ENCODE results near the gene PARD6G.

The PARD6G gene

DNA sequence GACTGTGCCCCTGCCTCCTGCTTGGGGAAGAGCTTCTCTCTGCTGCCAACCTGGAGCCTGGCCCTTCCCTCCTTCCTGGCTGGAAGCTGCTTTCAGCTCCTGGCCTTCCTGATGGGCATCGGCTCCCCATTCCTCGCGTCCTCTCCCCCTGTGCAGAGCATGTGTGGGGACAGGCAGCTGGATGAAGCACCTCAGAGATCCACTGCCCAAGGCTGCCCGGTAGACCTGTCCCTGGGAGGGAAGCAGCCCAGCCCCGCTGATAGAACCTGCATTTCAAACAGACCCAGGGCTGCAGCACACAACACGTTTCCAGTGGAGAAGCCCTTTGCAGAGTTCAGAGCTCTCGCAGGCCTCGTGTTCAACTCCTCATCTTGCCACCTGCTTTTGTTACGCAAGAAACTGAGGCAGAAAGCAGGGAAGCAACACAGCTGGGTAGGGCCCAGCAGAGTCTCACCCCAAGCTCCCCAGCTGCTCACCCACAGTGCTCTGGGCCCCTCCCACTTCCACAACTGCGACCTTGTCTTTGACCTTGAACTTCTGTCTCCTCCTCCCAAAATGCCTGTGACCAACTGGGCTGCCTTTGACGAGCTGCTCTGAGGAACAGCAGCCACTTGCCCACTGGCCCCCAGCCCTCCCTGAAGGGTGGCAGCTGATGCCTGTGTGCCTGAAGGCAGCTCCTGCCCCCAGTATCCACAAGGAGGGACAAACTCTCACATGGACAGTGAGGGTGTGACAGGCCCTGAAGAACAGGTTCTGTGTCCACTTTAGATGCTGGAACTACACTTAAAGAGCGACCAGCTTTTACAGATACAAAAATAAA lies 65.5 kb downstream of the PARD6G start:
- Histone ChIP-seq H3K9me3 (ENCODE audit: control insufficient read depth in 1 of 2, low read length in 2 of 2) (peaks cover 0 to 4% of the 10 kb centered on the region in 2 donors), H3K27me3 (ENCODE audit: control insufficient read depth in 1 of 2, insufficient read depth in 2 of 2, low read length in 2 of 2) (no peaks in the 10 kb centered on the region), H3K4me3 (ENCODE audit: low read depth in 1 of 2, low read length in 2 of 2) (no peak overlapping the region), H3K36me3 (ENCODE audit: control insufficient read depth in 1 of 2, insufficient read depth in 2 of 2, low read length in 2 of 2) (no peaks in the 10 kb centered on the region), H3K4me1 (ENCODE audit: control insufficient read depth in 1 of 2, insufficient read depth in 2 of 2, low read length in 2 of 2) (no peaks in the 10 kb centered on the region), H3K27ac (ENCODE audit: low read depth, low read length) (no peak overlapping the region), H3K9ac (ENCODE audit: low read depth in 1 of 2, low read length in 2 of 2) (no peak overlapping the region)

DNA sequence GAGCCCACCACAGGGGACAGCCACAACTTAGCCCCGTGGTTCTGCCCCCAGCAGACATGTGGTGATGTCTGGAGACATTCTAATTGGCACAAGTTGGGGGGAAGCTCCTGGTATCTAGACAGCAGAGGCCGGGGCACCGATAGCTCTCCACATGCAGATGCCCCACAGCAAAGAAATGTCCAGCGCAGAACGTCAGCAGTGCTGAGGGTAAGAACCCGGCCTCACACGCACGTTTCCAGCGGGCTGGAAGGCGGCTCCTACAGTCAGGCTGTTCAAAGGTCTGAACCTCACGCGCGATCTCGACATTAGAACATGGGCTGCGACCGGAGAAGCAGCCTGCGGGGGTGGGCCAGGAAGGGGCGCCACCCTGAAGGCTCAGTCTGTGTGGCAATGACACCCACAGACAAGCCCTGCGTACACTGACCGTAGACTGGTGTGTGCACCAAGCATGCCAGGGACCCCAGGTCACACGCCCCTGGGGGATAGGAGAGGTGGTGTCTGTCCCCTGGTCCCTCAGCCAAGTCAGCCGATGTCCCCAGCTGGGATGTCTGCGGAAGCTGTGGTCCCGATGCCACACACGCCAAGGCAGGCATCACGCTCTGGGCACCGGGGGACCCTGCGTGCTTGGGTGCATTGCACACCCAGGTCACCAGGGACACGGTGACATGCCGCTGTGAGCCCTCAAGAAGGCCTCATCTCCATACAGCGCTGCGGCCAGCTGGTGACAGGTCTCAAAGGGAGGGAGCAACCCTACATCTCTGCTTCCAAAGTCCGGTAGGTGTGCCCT lies 66.3 kb downstream of the PARD6G start:
- Histone ChIP-seq H3K36me3 (ENCODE audit: control insufficient read depth in 1 of 2, insufficient read depth in 2 of 2, low read length in 2 of 2) (no peaks in the 10 kb centered on the region), H3K9ac (ENCODE audit: low read depth in 1 of 2, low read length in 2 of 2) (no peak overlapping the region), H3K4me1 (ENCODE audit: control insufficient read depth in 1 of 2, insufficient read depth in 2 of 2, low read length in 2 of 2) (no peaks in the 10 kb centered on the region), H3K27ac (ENCODE audit: low read depth, low read length) (no peak overlapping the region), H3K27me3 (ENCODE audit: control insufficient read depth in 1 of 2, insufficient read depth in 2 of 2, low read length in 2 of 2) (no peaks in the 10 kb centered on the region), H3K9me3 (ENCODE audit: control insufficient read depth in 1 of 2, low read length in 2 of 2) (peaks cover 0 to 1% of the 10 kb centered on the region in 2 donors), H3K4me3 (ENCODE audit: low read depth in 1 of 2, low read length in 2 of 2) (no peak overlapping the region)

DNA sequence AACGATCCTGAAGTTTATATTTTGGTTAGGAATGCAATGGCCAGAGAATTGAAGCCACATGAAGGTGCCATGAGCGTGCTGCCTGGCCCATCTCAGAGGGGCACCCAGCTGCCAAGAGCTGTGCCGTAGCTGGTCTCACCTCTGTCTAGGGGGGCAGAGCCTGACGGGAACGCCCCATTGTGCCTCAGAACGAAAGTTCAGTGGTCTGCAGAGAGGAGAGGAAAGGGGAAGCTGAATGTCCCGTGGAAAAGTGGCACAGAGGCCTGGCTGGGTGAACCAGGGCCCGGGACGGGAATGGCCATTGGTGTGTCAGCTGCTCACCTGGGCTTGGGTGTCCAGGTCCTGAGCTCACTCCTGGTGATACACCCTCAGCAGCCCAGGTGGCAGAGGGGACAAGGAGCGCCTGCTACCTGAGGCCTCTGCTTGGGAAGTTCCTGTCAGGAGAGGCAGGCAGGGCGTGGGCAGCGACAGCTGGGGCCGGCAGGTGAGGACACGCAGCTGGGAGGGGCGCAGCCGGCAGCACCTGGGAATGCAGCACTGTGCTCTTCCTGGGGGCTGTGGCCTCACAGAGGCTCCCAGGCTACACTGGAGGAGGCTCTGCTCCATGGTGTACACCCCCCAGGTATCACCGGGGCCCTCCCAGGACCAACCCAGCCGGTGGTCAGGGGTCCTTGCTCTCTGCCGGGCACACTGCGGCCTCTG lies 67.3 kb downstream of the PARD6G start:
- Histone ChIP-seq H3K9me3 (ENCODE audit: control insufficient read depth in 1 of 2, low read length in 2 of 2) (no peaks in the 10 kb centered on the region), H3K4me1 (ENCODE audit: control insufficient read depth in 1 of 2, insufficient read depth in 2 of 2, low read length in 2 of 2) (no peaks in the 10 kb centered on the region), H3K27ac (ENCODE audit: low read depth, low read length) (no peak overlapping the region)

DNA sequence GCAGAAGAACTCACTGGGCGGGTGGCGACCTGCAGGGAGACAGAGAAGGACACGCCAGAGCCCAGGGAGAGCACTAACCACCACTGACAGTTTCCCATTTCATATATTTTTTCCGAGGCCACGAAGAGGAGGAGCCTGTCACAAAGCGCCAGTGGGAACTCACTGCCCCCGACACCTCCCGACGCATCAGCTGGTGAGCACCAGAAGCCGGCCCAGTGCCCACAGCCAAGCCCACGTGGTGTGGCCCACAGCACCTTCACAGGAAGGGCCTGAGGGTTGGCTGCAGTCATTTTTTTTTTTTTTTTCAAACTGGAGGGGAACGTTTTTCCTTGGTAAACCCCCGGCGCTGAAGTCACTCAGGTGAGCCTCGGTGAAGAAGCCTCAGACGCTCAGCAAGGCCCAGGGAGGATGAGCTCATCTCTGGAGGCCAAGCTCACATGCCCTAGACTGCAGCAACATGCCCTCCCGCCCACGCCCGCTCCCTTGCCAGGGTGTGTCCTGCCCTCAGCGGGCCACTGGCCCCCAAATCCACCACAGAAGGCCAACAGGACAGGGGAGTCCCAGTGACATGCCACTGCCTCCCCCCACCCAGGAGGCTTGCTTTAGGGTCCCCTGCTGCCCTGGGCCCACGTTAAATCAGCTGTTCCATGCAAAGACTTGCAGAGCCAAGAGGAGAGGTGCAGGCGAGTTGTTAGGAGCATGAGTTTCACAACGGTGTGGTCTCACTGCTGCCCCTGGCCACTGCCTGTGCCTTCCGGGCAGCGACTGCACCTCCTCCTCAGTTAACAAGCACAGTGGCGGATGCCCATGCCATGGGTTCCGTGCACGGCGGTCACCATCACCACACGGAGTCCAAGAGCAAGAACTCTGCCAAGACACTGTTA lies 68.1 kb downstream of the PARD6G start:
- Histone ChIP-seq H3K4me3 (ENCODE audit: low read depth in 1 of 2, low read length in 2 of 2) (no peak overlapping the region), H3K9me3 (ENCODE audit: control insufficient read depth in 1 of 2, low read length in 2 of 2) (no peaks in the 10 kb centered on the region), H3K36me3 (ENCODE audit: control insufficient read depth in 1 of 2, insufficient read depth in 2 of 2, low read length in 2 of 2) (no peaks in the 10 kb centered on the region), H3K4me1 (ENCODE audit: control insufficient read depth in 1 of 2, insufficient read depth in 2 of 2, low read length in 2 of 2) (no peaks in the 10 kb centered on the region), H3K27me3 (ENCODE audit: control insufficient read depth in 1 of 2, insufficient read depth in 2 of 2, low read length in 2 of 2) (no peaks in the 10 kb centered on the region), H3K27ac (ENCODE audit: low read depth, low read length) (no peak overlapping the region), H3K9ac (ENCODE audit: low read depth in 1 of 2, low read length in 2 of 2) (no peak overlapping the region)

More for the DNA sequence above, 67.3 kb downstream of the PARD6G start:
- H3K9ac ChIP-seq (ENCODE audit: low read depth in 1 of 2, low read length in 2 of 2): no peak overlapping the region
- H3K27me3 ChIP-seq (ENCODE audit: control insufficient read depth in 1 of 2, insufficient read depth in 2 of 2, low read length in 2 of 2): no peaks in the 10 kb centered on the region
- no peaks in the 10 kb centered on the region for H3K36me3 ChIP-seq (ENCODE audit: control insufficient read depth in 1 of 2, insufficient read depth in 2 of 2, low read length in 2 of 2)
- H3K4me3 ChIP-seq (ENCODE audit: low read depth in 1 of 2, low read length in 2 of 2): no peak overlapping the region

DNA sequence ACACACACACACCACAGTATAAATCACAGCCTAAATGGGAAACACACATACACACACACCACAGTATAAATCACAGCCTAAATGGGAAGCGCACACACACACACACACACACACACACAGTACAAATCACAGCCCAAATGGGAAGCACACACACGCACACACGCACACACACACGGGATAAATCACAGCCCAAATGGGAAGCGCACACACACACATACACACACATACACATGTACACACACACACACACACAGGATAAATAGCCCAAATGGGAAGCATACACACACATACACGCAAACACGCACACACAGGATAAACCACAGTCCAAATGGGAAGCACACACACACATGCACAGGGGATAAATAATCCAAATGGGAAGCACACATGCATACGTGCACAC lies 70.2 kb downstream of the PARD6G start:
- H3K27me3 ChIP-seq (ENCODE audit: control insufficient read depth in 1 of 2, insufficient read depth in 2 of 2, low read length in 2 of 2): no peaks in the 10 kb centered on the region
- no peak overlapping the region for H3K4me3 ChIP-seq (ENCODE audit: low read depth in 1 of 2, low read length in 2 of 2)
- no peaks in the 10 kb centered on the region for H3K36me3 ChIP-seq (ENCODE audit: control insufficient read depth in 1 of 2, insufficient read depth in 2 of 2, low read length in 2 of 2)
- H3K4me1 ChIP-seq (ENCODE audit: control insufficient read depth in 1 of 2, insufficient read depth in 2 of 2, low read length in 2 of 2): no peaks in the 10 kb centered on the region
- no peak overlapping the region for H3K9ac ChIP-seq (ENCODE audit: low read depth in 1 of 2, low read length in 2 of 2)
- no peak overlapping the region for H3K27ac ChIP-seq (ENCODE audit: low read depth, low read length)
- H3K9me3 ChIP-seq (ENCODE audit: control insufficient read depth in 1 of 2, low read length in 2 of 2): no peaks in the 10 kb centered on the region

DNA sequence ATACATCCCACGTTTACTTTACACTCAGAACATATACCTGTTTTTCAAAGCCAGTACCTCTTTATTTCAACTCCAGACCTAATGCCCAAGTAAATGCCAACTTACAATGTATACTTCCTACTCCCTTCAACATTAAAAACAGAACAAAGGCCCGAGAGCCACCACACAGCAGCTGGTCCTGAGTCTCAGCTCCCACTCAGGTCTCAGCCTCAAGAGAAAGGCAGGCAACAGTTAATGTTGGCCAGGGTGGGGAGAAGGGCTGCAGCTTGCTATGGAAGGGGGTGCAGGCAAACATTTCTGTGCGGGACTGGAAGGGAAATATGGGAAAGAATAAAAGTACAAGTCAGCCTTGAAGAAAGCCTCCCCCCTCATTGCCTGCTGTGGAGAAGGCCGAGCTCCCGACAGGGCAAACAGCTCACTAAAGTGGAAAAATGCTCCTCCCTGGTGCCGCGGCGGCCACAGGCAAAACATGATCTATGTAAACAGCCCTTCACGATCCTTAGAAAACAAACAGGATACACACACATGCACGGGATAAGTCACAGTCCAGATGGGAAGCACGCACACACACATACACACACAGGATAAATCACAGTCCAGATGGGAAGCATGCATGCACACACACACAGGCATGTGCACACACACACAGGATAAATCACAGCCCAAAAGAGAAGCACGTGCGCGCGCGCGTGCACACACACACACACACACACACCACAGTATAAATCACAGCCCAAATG lies 70.8 kb downstream of the PARD6G start:
- no peak overlapping the region for H3K27ac ChIP-seq (ENCODE audit: low read depth, low read length)
- peaks cover 0 to 5% of the 10 kb centered on the region in 2 donors for H3K27me3 ChIP-seq (ENCODE audit: control insufficient read depth in 1 of 2, insufficient read depth in 2 of 2, low read length in 2 of 2)
- H3K4me1 ChIP-seq (ENCODE audit: control insufficient read depth in 1 of 2, insufficient read depth in 2 of 2, low read length in 2 of 2): no peaks in the 10 kb centered on the region
- H3K36me3 ChIP-seq (ENCODE audit: control insufficient read depth in 1 of 2, insufficient read depth in 2 of 2, low read length in 2 of 2): no peaks in the 10 kb centered on the region
- no peaks in the 10 kb centered on the region for H3K9me3 ChIP-seq (ENCODE audit: control insufficient read depth in 1 of 2, low read length in 2 of 2)
- H3K4me3 ChIP-seq (ENCODE audit: low read depth in 1 of 2, low read length in 2 of 2): no peak overlapping the region
- H3K9ac ChIP-seq (ENCODE audit: low read depth in 1 of 2, low read length in 2 of 2): no peak overlapping the region

DNA sequence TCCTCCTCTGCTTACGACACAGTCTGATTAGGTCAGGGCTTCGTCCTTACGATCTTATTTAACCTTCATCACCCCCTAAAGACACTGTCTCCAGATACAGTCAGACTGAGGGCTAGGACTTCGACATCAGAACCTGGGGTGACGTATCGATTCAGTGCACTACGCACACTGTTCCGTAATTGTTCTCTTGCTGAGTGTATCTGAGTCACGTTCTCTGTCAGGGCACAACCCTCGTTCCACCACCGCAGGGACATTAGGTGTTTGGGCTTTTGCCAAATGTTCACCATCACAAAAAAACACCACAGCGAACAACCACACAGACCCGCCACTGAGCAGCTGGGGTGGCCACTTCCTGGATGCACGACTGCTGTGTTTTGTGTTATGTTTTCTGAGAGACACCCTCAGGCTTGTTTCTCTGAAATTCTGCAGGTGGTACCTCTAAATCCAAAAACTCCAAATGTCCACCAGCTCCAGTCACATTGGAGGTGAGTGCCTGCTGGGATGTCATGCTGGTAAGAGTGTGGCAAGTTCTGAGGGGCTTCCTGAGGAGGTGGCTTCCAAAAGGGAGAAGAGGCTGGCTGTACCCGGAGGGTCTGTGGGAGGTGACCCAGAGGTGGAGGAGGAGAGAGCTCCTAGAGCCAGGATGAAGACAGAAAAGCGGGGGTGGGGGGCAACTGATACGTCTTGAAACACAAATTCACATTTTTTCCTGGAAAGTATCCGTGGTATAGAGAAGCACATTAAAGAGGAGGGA lies 71.7 kb downstream of the PARD6G start:
- no peaks in the 10 kb centered on the region for H3K4me1 ChIP-seq (ENCODE audit: control insufficient read depth in 1 of 2, insufficient read depth in 2 of 2, low read length in 2 of 2)
- H3K27me3 ChIP-seq (ENCODE audit: control insufficient read depth in 1 of 2, insufficient read depth in 2 of 2, low read length in 2 of 2): peaks cover 0 to 7% of the 10 kb centered on the region in 2 donors
- H3K27ac ChIP-seq (ENCODE audit: low read depth, low read length): no peak overlapping the region
- no peaks in the 10 kb centered on the region for H3K9me3 ChIP-seq (ENCODE audit: control insufficient read depth in 1 of 2, low read length in 2 of 2)
- no peak overlapping the region for H3K4me3 ChIP-seq (ENCODE audit: low read depth in 1 of 2, low read length in 2 of 2)
- no peak overlapping the region for H3K9ac ChIP-seq (ENCODE audit: low read depth in 1 of 2, low read length in 2 of 2)
- no peaks in the 10 kb centered on the region for H3K36me3 ChIP-seq (ENCODE audit: control insufficient read depth in 1 of 2, insufficient read depth in 2 of 2, low read length in 2 of 2)

DNA sequence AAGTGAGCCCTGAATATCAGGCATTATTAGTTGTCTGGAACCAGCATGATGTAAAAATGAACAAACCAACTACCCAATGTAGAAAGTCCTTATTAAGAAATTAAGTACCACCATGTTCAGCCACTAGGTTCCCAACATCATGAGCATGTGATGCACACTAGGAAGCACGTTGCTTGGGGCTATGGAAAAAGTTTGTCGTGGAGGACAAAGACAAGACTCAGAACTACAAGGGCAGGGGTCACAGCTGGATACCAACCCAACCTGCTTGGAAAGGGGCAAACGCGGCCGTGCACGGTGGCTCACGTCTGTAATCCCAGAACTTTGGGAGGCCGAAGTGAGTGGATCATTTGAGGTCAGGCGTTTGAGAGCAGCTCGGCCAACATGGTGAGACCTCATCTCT lies 74.3 kb downstream of the PARD6G start:
- Histone ChIP-seq H3K4me3 (ENCODE audit: low read depth in 1 of 2, low read length in 2 of 2) (no peak overlapping the region), H3K36me3 (ENCODE audit: control insufficient read depth in 1 of 2, insufficient read depth in 2 of 2, low read length in 2 of 2) (no peaks in the 10 kb centered on the region), H3K9ac (ENCODE audit: low read depth in 1 of 2, low read length in 2 of 2) (no peak overlapping the region), H3K27me3 (ENCODE audit: control insufficient read depth in 1 of 2, insufficient read depth in 2 of 2, low read length in 2 of 2) (peaks cover 0 to 7% of the 10 kb centered on the region in 2 donors), H3K9me3 (ENCODE audit: control insufficient read depth in 1 of 2, low read length in 2 of 2) (no peaks in the 10 kb centered on the region), H3K4me1 (ENCODE audit: control insufficient read depth in 1 of 2, insufficient read depth in 2 of 2, low read length in 2 of 2) (no peaks in the 10 kb centered on the region), H3K27ac (ENCODE audit: low read depth, low read length) (no peak overlapping the region)
